Measurements from ENCODE around the gene XXYLT1. TPM values are rescaled to one million over a fixed set of nuclear protein-coding genes. Genes with fewer than 3 reads are reported as not detected.
"Not testable (repeated sequence)": the region's sequence is repeated elsewhere in the genome, so short reads cannot be mapped to it uniquely, and the experiment has no call there.

Gene XXYLT1
- total RNA-seq, 1 experiment from 2014 or later, result 27.2 TPM

DNA sequence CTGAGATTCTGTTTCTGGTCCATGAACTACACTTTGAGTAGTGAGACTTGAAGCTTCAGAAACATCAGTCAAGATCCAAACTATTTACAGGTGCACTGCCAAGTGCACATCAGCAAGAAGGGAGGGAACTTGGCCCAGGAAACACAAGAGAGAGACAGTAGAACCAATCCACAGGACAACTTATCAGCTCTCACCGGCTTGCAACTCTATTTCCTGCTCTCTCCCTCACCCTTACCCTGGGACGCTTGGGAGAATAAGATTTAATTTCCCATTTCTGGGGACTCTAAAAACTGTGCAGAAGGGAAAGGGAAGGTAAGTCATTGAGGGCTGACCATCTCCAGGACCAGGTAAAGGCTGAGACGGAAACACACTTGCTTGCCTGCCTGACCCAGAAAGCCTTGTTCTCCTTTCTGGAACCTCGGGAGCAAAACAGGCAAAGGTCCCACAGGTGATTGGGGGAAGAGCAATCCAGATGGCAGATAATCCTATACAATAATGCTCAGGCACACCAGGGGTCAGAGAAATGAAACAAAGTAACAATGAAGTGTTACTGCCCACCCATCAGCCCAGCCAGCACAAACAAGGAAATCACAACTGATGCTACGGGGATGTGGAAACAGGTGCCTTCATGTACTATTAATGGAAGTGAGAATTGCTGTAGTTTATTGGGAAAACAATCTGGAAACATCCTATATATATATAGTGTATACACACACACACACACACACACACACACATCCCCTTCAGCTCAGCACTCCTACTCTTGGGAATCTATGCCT is 154.4 kb downstream of the XXYLT1 start:
- Histone ChIP-seq H3K4me1 (replicated peaks) (peaks cover 32% of the 10 kb centered on the region), H3K9me3 (replicated peaks) (no peaks in the 10 kb centered on the region), H3K36me3 (no peaks in the 10 kb centered on the region), H3K27ac (no peak overlapping the region), H3K4me3 (no peak overlapping the region), H3K27me3 (replicated peaks) (no peaks in the 10 kb centered on the region)
- DNase-seq (ENCODE audit: low read depth in 1 of 2, low spot score in 2 of 2), result no peak

DNA sequence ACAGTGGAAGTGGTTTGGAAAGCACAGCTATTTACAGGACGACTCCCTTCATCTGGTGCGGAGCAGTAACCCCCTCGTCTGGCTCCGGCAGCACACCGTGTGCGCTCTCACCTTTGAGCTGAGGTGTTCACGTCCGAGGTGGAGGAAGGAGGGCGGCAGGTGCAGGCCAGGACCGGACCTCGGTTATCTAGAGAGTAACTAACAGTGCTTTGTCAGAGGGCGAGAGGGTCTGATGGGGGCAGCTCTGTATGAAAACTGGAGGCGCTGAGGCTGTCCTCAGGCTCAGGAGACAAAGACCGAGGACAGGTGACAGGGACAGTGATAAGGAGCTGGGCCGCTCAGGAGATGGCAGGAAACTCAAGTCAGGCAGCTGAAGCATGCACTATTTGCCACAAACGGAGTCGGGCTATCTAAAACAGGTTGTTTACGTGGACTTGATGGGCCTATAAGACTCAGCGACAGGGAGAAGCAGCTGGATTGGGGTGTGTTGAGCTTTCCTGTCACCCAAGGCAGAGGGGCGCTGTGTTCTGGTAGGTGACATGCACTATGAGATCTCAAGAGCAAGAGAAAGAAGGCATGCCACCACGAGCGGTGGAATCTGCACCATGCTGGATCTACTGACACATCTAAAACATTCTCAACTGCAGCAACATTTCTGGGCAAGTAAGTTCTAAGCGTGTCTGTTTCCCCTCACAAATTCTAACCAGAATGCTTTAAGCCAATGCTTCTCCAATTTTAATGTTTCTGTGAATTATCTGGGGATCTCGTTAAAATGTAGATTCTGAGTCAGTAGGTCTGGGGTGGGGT is 155.2 kb downstream of the XXYLT1 start:
- Histone ChIP-seq H3K36me3 (no peaks in the 10 kb centered on the region), H3K9me3 (replicated peaks) (no peaks in the 10 kb centered on the region), H3K4me3 (no peak overlapping the region), H3K27ac (no peak overlapping the region), H3K27me3 (replicated peaks) (no peaks in the 10 kb centered on the region), H3K4me1 (replicated peaks) (peaks cover 30% of the 10 kb centered on the region)
- no peak for DNase-seq (ENCODE audit: low read depth in 1 of 2, low spot score in 2 of 2)

DNA sequence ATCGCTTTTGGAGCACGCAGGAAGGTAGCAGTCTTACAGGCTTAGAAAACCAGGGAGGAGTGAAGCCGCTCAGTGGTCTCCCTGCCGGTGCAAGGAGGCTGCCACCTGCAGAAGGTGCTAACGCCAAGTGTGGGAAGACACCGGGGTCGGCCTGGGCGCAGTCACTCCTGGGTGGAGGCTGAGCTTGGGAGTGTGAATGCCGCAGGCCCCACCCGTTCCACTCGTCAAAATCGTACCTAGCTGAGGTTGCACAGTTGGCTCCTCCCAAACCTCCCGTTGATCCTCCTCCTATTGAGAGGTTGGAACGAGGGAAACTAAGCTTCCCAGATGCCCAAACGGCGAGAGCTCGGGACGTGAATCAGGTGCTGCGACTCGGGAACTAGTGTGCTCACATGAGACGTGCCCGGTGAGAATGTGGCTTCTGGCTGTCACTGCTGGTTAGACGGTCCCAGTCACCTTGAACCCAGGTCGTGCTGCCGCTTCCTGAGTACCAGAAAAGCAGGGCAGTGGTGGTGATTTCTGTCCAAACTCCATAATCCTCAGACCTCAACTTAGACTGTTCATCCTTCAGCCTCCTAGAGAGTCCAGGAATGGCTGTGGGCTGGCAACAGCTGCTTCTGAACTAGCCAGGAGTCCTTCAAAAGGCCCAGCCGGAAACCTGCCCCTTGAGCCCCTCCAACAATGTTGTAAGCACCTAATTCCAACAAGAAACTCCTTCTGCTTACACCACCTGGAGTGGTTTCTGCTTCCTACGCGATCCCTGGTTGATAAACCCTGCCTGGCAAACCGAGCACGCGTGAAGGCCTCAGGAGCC is 156.0 kb downstream of the XXYLT1 start:
- peaks cover 21% of the 10 kb centered on the region for H3K4me1 ChIP-seq (replicated peaks)
- no peak for DNase-seq (ENCODE audit: low read depth in 1 of 2, low spot score in 2 of 2)
- no peak overlapping the region for H3K4me3 ChIP-seq
- H3K9me3 ChIP-seq (replicated peaks), result no peaks in the 10 kb centered on the region
- no peaks in the 10 kb centered on the region for H3K27me3 ChIP-seq (replicated peaks)
- no peaks in the 10 kb centered on the region for H3K36me3 ChIP-seq
- H3K27ac ChIP-seq, result no peak overlapping the region

DNA sequence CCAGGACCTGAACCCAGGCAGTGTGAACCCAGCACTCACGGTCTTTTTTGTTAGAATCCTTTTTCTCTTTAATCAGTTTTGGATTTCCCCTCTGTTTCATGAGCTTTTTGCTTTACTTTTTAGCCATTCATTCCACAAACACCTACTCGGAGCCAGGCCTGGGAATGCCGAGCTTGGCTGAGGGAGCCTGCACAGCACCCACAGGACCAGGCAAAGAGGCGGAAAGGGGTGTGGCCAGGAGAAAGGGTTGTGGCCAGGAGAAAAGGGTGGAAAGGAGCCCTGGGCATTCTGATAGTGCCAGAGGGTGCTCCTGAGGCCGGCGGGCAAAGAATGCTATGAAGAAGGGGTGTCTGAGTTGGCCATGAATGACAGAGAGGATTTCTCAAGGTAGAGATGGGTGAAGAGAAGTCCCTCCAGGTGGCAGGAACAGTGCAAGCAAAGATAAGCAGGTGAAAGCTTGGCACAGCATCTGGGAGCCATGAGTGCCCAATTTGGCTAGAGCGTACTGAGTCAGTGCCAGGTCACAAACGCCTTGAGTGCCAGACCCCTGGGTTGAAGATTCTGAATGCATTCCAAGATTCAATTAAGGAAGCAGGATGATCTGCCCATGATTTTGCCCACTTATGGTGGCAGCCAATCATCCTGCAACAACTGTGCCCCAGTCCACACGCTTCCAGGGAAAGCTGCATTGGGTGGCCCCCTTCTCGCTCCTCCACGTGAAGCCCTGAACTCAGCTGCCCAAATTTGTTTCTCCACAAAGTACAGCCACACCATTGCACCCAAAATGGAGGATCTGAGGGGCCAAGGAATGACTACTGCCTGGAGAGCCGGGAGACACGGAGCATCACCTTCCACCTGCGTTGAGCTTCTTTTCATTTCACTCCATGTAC is 157.2 kb downstream of the XXYLT1 start:
- Histone ChIP-seq H3K27me3 (replicated peaks) (no peaks in the 10 kb centered on the region), H3K36me3 (no peaks in the 10 kb centered on the region), H3K9me3 (replicated peaks) (no peaks in the 10 kb centered on the region), H3K4me1 (replicated peaks) (peaks cover 13% of the 10 kb centered on the region), H3K4me3 (no peak overlapping the region), H3K27ac (no peak overlapping the region)
- DNase-seq (ENCODE audit: low read depth in 1 of 2, low spot score in 2 of 2), result no peak

DNA sequence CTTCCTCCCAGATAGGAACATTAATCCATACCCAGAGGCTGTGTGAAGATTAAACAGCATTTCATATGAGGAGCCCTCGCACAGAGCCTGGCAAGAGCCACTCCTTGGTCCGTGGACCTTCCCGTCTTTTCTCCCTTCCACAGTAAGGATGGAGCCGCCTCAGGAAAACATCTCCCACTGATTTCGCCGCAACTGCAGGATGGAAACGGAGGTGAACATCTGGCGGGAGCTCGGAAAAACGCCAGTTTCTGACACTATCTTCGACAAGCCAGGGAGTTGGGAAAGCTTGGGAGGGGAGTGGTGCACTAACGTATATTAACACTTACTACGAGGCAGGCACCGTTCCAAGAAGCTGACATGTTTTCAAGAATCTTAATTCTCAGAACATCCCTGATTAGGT is 157.9 kb downstream of the XXYLT1 start:
- Histone ChIP-seq H3K4me3 (no peak overlapping the region), H3K27me3 (replicated peaks) (no peaks in the 10 kb centered on the region), H3K27ac (no peak overlapping the region), H3K4me1 (replicated peaks) (peaks cover 6% of the 10 kb centered on the region), H3K9me3 (replicated peaks) (no peaks in the 10 kb centered on the region), H3K36me3 (no peaks in the 10 kb centered on the region)
- DNase-seq (ENCODE audit: low read depth in 1 of 2, low spot score in 2 of 2), result no peak

DNA sequence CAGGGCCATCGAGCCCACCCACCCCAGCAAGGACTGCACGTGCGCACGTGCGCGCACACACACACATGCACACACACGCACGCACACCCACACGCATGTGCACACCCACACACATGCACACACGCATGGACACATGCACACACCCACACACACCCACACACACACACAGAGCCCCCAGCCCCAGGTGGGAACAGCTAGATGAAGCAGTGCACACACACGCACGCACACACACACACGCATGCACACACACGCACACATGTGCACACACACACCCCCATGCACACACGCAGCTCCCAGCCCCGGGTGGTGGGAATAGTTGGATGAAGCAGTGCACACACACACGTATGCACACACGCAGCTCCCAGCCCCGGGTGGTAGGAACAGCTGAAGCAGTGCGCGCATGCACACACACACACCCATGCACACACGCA is 158.6 kb downstream of the XXYLT1 start:
- Histone ChIP-seq H3K9me3 (replicated peaks) (no peaks in the 10 kb centered on the region), H3K27ac (no peak overlapping the region), H3K4me3 (no peak overlapping the region), H3K36me3 (no peaks in the 10 kb centered on the region), H3K27me3 (replicated peaks) (no peaks in the 10 kb centered on the region), H3K4me1 (replicated peaks) (no peaks in the 10 kb centered on the region)
- DNase-seq (ENCODE audit: low read depth in 1 of 2, low spot score in 2 of 2), result no peak

DNA sequence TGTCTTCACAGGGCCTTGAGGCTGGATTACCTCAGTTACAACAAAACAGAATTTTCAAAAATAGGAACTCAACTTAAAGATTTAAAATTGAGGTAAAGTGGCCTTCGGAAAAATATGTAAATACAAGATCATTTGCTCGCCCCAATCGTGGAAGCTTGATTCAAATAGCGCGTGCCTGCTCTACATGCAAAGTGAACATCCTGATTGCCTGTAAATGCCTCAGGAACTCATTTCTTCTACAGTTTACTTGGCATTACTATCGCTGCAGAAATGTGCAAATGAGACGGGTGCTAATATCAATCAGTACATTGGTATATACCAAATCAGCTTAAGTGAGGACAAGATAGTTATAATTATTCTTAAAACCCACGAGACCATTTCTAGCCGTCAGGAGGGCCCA is 159.2 kb downstream of the XXYLT1 start:
- H3K27me3 ChIP-seq (replicated peaks), result no peaks in the 10 kb centered on the region
- H3K27ac ChIP-seq, result no peak overlapping the region
- H3K9me3 ChIP-seq (replicated peaks), result no peaks in the 10 kb centered on the region
- no peaks in the 10 kb centered on the region for H3K36me3 ChIP-seq
- H3K4me3 ChIP-seq, result no peak overlapping the region
- no peaks in the 10 kb centered on the region; the same call in 1 of the 2 replicates for H3K4me1 ChIP-seq (replicated peaks)
- no peak for DNase-seq (ENCODE audit: low read depth in 1 of 2, low spot score in 2 of 2)

DNA sequence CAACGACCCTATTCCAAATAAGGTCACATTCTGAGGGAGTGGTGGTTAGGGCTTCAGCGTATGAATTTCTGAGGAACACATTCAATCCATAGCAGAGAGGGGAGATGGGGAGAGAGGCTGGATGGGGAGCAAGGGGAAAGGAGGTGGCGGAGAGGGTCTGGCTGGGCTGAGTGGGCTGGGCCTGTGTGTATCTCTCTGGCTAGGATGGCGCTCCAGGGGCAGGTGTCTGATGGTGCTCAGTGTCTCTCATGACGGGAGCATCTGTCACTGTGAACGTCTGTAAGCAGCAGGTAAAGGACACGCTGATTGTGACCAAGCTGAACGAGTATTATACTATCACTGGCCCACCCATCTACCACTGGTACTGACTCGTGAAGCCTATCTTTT is 159.6 kb downstream of the XXYLT1 start:
- H3K4me1 ChIP-seq (replicated peaks), result peaks cover 4% of the 10 kb centered on the region

DNA sequence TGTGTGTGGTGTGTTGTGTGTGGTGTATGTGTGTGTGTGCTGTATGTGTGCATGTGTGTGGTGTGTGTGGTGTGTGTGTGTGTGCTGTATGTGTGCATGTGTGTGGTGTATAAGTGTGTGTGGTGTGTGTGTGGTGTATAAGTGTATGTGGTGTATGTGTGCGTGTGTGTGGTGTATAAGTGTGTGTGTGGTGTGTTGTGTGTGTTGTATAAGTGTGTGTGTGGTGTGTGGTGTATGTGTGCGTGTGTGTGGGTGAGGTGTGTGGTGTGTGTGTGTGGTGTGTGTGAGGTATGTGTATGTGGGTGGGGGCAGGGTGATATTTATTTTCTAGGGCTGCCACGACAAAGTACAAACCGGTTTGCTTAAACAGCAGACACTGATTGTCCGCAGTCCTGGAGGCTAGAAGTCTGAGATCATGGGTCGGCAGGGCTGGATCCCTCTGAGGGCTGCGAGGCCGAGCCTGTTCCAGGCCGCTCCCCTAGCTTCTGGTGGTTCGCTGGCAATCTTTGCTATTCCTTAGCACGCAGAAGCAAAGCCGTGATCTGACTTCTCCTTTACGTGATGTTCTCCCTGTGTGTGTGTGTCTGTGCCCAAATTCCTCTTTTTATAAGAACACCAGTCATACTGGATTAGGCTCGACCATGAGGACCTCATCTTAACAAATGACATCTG is 160.2 kb downstream of the XXYLT1 start:
- Histone ChIP-seq H3K36me3 (no peaks in the 10 kb centered on the region), H3K4me1 (replicated peaks) (peaks cover 7% of the 10 kb centered on the region), H3K9me3 (replicated peaks) (no peaks in the 10 kb centered on the region), H3K4me3 (no peak overlapping the region), H3K27ac (no peak overlapping the region), H3K27me3 (replicated peaks) (no peaks in the 10 kb centered on the region)
- DNase-seq (ENCODE audit: low read depth in 1 of 2, low spot score in 2 of 2), result no peak

More for the DNA sequence above, 159.6 kb downstream of the XXYLT1 start:
- Histone ChIP-seq H3K4me3 (no peak overlapping the region), H3K27me3 (replicated peaks) (no peaks in the 10 kb centered on the region), H3K27ac (no peak overlapping the region), H3K9me3 (replicated peaks) (no peaks in the 10 kb centered on the region), H3K36me3 (no peaks in the 10 kb centered on the region)
- DNase-seq (ENCODE audit: low read depth in 1 of 2, low spot score in 2 of 2), result no peak

DNA sequence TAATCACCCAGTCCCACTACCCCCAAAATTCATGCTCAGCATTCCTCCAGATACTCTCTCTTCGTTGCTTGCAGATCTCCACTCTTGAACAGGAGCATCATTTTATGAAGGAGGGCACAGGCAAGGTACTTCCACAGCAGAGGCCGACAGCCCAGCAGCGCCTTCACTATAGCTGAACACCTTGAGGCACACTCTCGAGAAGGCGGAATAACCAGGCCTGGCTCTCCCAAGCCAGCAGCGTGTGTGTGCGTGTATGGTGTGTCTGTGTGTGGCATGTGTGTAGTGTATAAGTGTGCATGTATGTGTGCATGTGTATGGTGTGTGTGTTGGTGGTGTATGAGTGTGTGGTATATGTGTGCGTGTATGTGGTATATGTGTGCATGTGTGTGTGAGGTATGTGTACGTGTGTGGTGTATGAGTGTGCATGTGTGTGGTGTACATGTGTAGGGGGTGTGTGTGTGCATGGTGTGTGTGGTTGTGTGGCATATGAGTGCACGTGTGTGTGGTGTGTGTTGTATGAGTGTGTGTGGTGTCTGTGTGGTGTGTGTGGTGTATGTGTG is 161.8 kb downstream of the XXYLT1 start:
- H3K9me3 ChIP-seq (replicated peaks), result no peaks in the 10 kb centered on the region
- no peak overlapping the region for H3K27ac ChIP-seq
- H3K4me1 ChIP-seq (replicated peaks), result peaks cover 7% of the 10 kb centered on the region
- no peaks in the 10 kb centered on the region for H3K36me3 ChIP-seq
- H3K27me3 ChIP-seq (replicated peaks), result no peaks in the 10 kb centered on the region
- DNase-seq (ENCODE audit: low read depth in 1 of 2, low spot score in 2 of 2), result no peak
- H3K4me3 ChIP-seq, result no peak overlapping the region

DNA sequence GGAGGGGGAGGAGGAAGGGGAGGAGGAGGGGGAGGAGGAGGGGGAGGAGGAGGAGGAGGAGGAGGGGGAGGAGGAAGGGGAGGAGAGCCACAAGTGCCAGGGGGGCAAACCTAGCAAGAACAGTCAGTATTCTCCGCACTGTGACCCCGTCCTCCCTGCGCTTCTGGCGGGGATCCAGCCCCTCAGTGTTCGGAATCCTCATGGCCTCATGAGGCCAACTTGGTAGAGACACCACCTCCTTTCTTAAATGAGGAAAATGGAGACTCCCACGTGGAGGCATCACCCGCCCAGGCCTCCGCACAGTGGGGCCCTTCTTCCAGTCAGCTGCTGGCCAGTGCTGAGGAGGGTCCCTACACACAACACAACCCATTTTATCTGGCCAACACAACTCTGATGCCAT is 163.4 kb downstream of the XXYLT1 start:
- Histone ChIP-seq H3K4me1 (replicated peaks) (peaks cover 18% of the 10 kb centered on the region), H3K36me3 (no peaks in the 10 kb centered on the region), H3K27me3 (replicated peaks) (no peaks in the 10 kb centered on the region), H3K27ac (no peak overlapping the region), H3K4me3 (no peak overlapping the region), H3K9me3 (replicated peaks) (no peaks in the 10 kb centered on the region)
- DNase-seq (ENCODE audit: low read depth in 1 of 2, low spot score in 2 of 2), result no peak

DNA sequence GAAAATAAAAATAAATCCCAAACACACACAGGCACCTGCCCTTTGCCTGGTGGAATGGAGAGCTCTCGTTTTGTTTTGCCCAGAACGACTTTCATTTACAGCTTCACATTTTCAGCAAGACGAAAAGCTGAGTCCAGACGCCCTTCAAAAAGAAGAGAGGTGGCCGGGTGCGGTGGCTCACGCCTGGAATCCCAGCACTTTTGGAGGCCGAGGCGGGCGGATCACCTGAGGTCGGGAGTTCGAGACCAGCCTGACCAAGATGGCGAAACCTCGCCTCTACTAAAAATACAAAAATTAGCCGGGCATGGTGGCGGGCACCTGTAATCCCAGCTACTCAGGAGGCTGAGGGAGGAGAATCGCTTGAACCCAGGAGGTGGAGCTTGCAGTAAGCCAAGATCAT is 163.9 kb downstream of the XXYLT1 start:
- DNase-seq (ENCODE audit: low read depth in 1 of 2, low spot score in 2 of 2); H3K36me3 ChIP-seq; H3K4me3 ChIP-seq; H3K27me3 ChIP-seq (replicated peaks); H3K27ac ChIP-seq; H3K9me3 ChIP-seq (replicated peaks): not testable (repeated sequence)
- peaks cover 24% of the 10 kb centered on the region for H3K4me1 ChIP-seq (replicated peaks)
